IMR-90 (cell line): ENCODE data around the gene PITPNM1. TPM values are rescaled to one million over a fixed set of nuclear protein-coding genes. Genes with fewer than 3 reads are reported as not detected.
A peak's percentile ranks its signal among the peaks of the same experiment; 100 is the strongest.

Source experiments
- ATAC-seq: fragments of 200-7000 bp; cut with Tn5 transposase; 2 replicates; pipeline ENCODE4 v1.9.1; 2020; ENCODE audit warnings: low read depth, mild to moderate bottlenecking, moderate library complexity
- Bru-seq: library from RNA; stranded (reverse); fragments of 400-500 nt; gene quantifications from one replicate; lab custom pipeline; 2021; lab: Mats Ljungman, UMichigan
- BruChase-seq, 2 experiments: library from RNA; stranded (reverse); fragments of 400-500 nt; gene quantifications; one replicate each; lab custom pipeline; 2021; lab: Mats Ljungman, UMichigan
- BruUV-seq: library from RNA; stranded (reverse); fragments of 400-500 nt; replicated peaks from 2 replicates; lab custom pipeline; 2021; lab: Mats Ljungman, UMichigan
- CTCF ChIA-PET: fragments of 300-600 bp; formaldehyde crosslinking; extraction: SDS; loops from one replicate; lab custom pipeline; 2021; ENCODE audit warnings: antibody characterized with exemption; lab: Yijun Ruan, JAX
- POLR2A ChIA-PET: fragments of 300-600 bp; sonication (Branson Sonifier 250); formaldehyde crosslinking; loops from one replicate; lab custom pipeline; 2022; ENCODE audit warnings: antibody characterized with exemption; ENCODE audit not compliant: unreplicated experiment; lab: Charles Lee
- DNase-seq: peaks from one replicate; pipeline ENCODE4 v3.0.0; 2013
- H2AFZ ChIP-seq: replicated peaks from 2 replicates; pipeline ENCODE3; 2013; ENCODE audit warnings: low read length, mild to moderate bottlenecking; ENCODE audit not compliant: poor library complexity
- H2AK5ac ChIP-seq: 2 replicates; pipeline ENCODE4 v1.6.1; 2013; ENCODE audit warnings: low read depth, low read length, inconsistent platforms
- H2AK9ac ChIP-seq: replicated peaks from 2 replicates; pipeline ENCODE3; 2013; ENCODE audit warnings: mild to moderate bottlenecking, low read depth, low read length, moderate library complexity; ENCODE audit not compliant: poor library complexity
- H2BK120ac ChIP-seq: 2 replicates; pipeline ENCODE4 v1.6.1; 2013; ENCODE audit warnings: low read depth, low read length, inconsistent platforms
- H2BK15ac ChIP-seq: 3 replicates; pipeline ENCODE4 v1.6.1; 2013; ENCODE audit warnings: low read depth, low read length, inconsistent platforms
- H2BK20ac ChIP-seq: 2 replicates; pipeline ENCODE4 v1.6.1; 2013; ENCODE audit warnings: low read depth, mild to moderate bottlenecking, inconsistent platforms, low read length, moderate library complexity
- H2BK5ac ChIP-seq: 2 replicates; pipeline ENCODE4 v1.6.1; 2013; ENCODE audit warnings: mild to moderate bottlenecking, low read depth, low read length, inconsistent platforms; ENCODE audit not compliant: poor library complexity, severe bottlenecking
- H3K14ac ChIP-seq: replicated peaks from 2 replicates; pipeline ENCODE4 v1.6.1; 2013; ENCODE audit warnings: low read depth, low read length, inconsistent platforms
- H3K18ac ChIP-seq: 2 replicates; pipeline ENCODE4 v1.6.1; 2013; ENCODE audit warnings: low read depth, low read length, control low read depth
- H3K23ac ChIP-seq: 2 replicates; pipeline ENCODE4 v1.6.1; 2013; ENCODE audit warnings: low read depth, low read length, inconsistent platforms
- H3K27ac ChIP-seq: 2 replicates; pipeline ENCODE4 v1.5.1; 2013; ENCODE audit warnings: mild to moderate bottlenecking, control low read depth, low read length; ENCODE audit not compliant: insufficient read depth
- H3K27me3 ChIP-seq: 2 replicates; pipeline ENCODE4 v1.6.1; 2013; ENCODE audit warnings: low read length; ENCODE audit not compliant: control insufficient read depth, insufficient read depth
- H3K36me3 ChIP-seq: 2 replicates; pipeline ENCODE4 v1.6.1; 2013; ENCODE audit warnings: low read length, mixed read lengths; ENCODE audit not compliant: control insufficient read depth, insufficient read depth
- H3K4ac ChIP-seq: 2 replicates; pipeline ENCODE4 v1.6.1; 2013; ENCODE audit warnings: low read depth, low read length, inconsistent platforms
- H3K4me1 ChIP-seq: 2 replicates; pipeline ENCODE4 v1.6.1; 2013; ENCODE audit warnings: low read length, mixed read lengths; ENCODE audit not compliant: control insufficient read depth, insufficient read depth
- H3K4me2 ChIP-seq: 2 replicates; pipeline ENCODE4 v1.6.1; 2013; ENCODE audit warnings: low read depth, mild to moderate bottlenecking, control low read depth, low read length, moderate library complexity
- H3K4me3 ChIP-seq: 2 replicates; pipeline ENCODE4 v1.5.1; 2013; ENCODE audit warnings: low read depth, mild to moderate bottlenecking, control low read depth, low read length, moderate library complexity; ENCODE audit not compliant: insufficient read depth
- H3K56ac ChIP-seq: 2 replicates; pipeline ENCODE4 v1.6.1; 2013; ENCODE audit warnings: low read length, inconsistent platforms; ENCODE audit not compliant: insufficient read depth; ENCODE audit errors: extremely low read depth
- H3K79me1 ChIP-seq, 2 experiments: 2 replicates each; pipeline ENCODE4 v1.6.1; 2013; ENCODE audit warnings: low read length in 2 of 2, inconsistent platforms in 1 of 2, low read depth in 1 of 2
- H3K9ac ChIP-seq: 2 replicates; pipeline ENCODE4 v1.6.1; 2013; ENCODE audit warnings: low read depth, low read length, control low read depth
- H3K9me1 ChIP-seq: 2 replicates; pipeline ENCODE4 v1.6.1; 2013; ENCODE audit warnings: low read length, inconsistent platforms; ENCODE audit not compliant: insufficient read depth
- H3K9me3 ChIP-seq: 2 replicates; pipeline ENCODE4 v1.6.1; 2013; ENCODE audit warnings: low read length; ENCODE audit not compliant: control insufficient read depth, insufficient read depth
- H4K20me1 ChIP-seq: 2 replicates; pipeline ENCODE4 v1.6.1; 2013; ENCODE audit warnings: low read length, inconsistent platforms; ENCODE audit not compliant: insufficient read depth
- H4K5ac ChIP-seq: 2 replicates; pipeline ENCODE4 v1.6.1; 2013; ENCODE audit warnings: mild to moderate bottlenecking, low read depth, low read length, control low read depth
- H4K8ac ChIP-seq, 2 experiments: 2 replicates each; pipeline ENCODE4 v1.6.1; 2013; ENCODE audit warnings: low read depth in 2 of 2, low read length in 2 of 2, control low read depth in 1 of 2, inconsistent platforms in 1 of 2
- H4K91ac ChIP-seq: 2 replicates; pipeline ENCODE4 v1.6.1; 2013; ENCODE audit warnings: low read depth, low read length, inconsistent platforms; ENCODE audit not compliant: insufficient read depth
- BHLHE40 ChIP-seq: fragments of 150-350 bp; IDR thresholded peaks from 2 replicates; pipeline ENCODE4 v1.6.1; 2016; ENCODE audit warnings: mild to moderate bottlenecking, low read depth, low read length
- CEBPB ChIP-seq: IDR thresholded peaks from 2 replicates; pipeline ENCODE4 v1.6.1; 2012; ENCODE audit warnings: low read depth, low read length, improper control_type of control experiment
- CHD1 ChIP-seq: IDR thresholded peaks from 2 replicates; pipeline ENCODE4 v1.6.1; 2012; ENCODE audit warnings: low read depth, low read length, improper control_type of control experiment
- FOS ChIP-seq: fragments of 150-350 bp; IDR thresholded peaks from 2 replicates; pipeline ENCODE4 v1.6.1; 2016; ENCODE audit warnings: low read depth, low read length
- MAFK ChIP-seq: IDR thresholded peaks from 2 replicates; pipeline ENCODE4 v1.6.1; 2012; ENCODE audit warnings: low read depth, low read length, improper control_type of control experiment
- MAZ ChIP-seq: IDR thresholded peaks from 2 replicates; pipeline ENCODE4 v1.6.1; 2012; ENCODE audit warnings: low read depth, mild to moderate bottlenecking, low read length, improper control_type of control experiment, moderate library complexity, borderline replicate concordance
- MXI1 ChIP-seq: IDR thresholded peaks from 2 replicates; pipeline ENCODE4 v1.6.1; 2012; ENCODE audit warnings: low read depth, mild to moderate bottlenecking, low read length, moderate library complexity, borderline replicate concordance
- NFE2L2 ChIP-seq: fragments of 150-350 bp; IDR thresholded peaks from 2 replicates; pipeline ENCODE4 v1.6.1; 2016; ENCODE audit warnings: low read depth, mild to moderate bottlenecking, low read length
- POLR2A ChIP-seq: IDR thresholded peaks from 2 replicates; pipeline ENCODE4 v1.6.1; 2012; ENCODE audit warnings: mild to moderate bottlenecking, low read depth, low read length
- RCOR1 ChIP-seq: IDR thresholded peaks from 2 replicates; pipeline ENCODE4 v1.6.1; 2012; ENCODE audit warnings: mild to moderate bottlenecking, low read length, improper control_type of control experiment; ENCODE audit not compliant: insufficient replicate concordance
- RFX5 ChIP-seq: IDR thresholded peaks from 2 replicates; pipeline ENCODE4 v1.8.0; 2012; ENCODE audit warnings: low read depth, mild to moderate bottlenecking, low read length, moderate library complexity
- WGBS, 2 experiments: methylation state at CpG; one replicate each; pipeline versions ENCODE4 v1.1.5 to v1.1.7; 2013; ENCODE audit warnings: missing lambda C conversion rate in 2 of 2; ENCODE audit not compliant: insufficient read length in 1 of 2; ENCODE audit errors: extremely low coverage in 2 of 2; 5-methylcytosine and 5-hydroxymethylcytosine counted together
- dilution Hi-C: fragments of 300-500 bp; cut with HindIII; formaldehyde crosslinking; loops from one replicate; pipeline ENCODE4 v1.14.3; 2018; ENCODE audit warnings: low sequenced_read_pairs; ENCODE audit not compliant: unreplicated experiment
- in situ Hi-C: fragments of 300-500 bp; cut with MboI; formaldehyde crosslinking; loops from 3 replicates; pipeline ENCODE4 v1.14.3; 2019; ENCODE audit warnings: low sequenced_read_pairs, inconsistent platforms, mixed read lengths
- intact Hi-C: fragments of 100-400 bp; cut with micrococcal nuclease; formaldehyde crosslinking; loops from 2 replicates; pipeline ENCODE4 v1.10.0; 2022
- long read RNA-seq: library from polyadenylated mRNA; unstranded; transcript quantifications from one replicate; pipeline ENCODE4 v2.0.0, GENCODE V29; 2021; ENCODE audit not compliant: unreplicated experiment
- polyA plus RNA-seq, 3 experiments: library from polyadenylated mRNA; depleted of rRNA; stranded (reverse); fragments of >200 nt; gene quantifications; 2 replicates each; pipeline ENCODE4 v1.2.3, GENCODE V29; 2012; ENCODE audit warnings: low replicate concordance in 1 of 3
- total RNA-seq: library from RNA; depleted of rRNA; stranded (reverse); fragments of >200 nt; gene quantifications from 2 replicates; pipeline ENCODE4 v1.2.3, GENCODE V29; 2012; rRNA removed
- TF ChIP-seq, protein P1 (sequence below): fragments of 150-350 bp; IDR thresholded peaks from 2 replicates; pipeline ENCODE4 v1.6.1; 2016; ENCODE audit warnings: low read depth, mild to moderate bottlenecking, low read length, moderate library complexity, borderline replicate concordance

PITPNM1 gene
- total RNA-seq: 4.7 and 5.0 TPM in 2 replicates
- polyA plus RNA-seq (2012; rRNA removed): 15.4 and 18.3 TPM in 2 replicates
- 8.3 and 16.2 TPM in 2 replicates for polyA plus RNA-seq (2012; cell fraction: cytosol; rRNA removed)
- polyA plus RNA-seq (2012; cell fraction: nucleus; rRNA removed; ENCODE audit: low replicate concordance): 41.1 and 134 TPM in 2 replicates
- percentile 41 among the genes with signal in this experiment for Bru-seq, nascent RNA
- BruChase-seq, experiment 1, labeled RNA remaining after a 6-hour chase: percentile 46 among the genes with signal in this experiment
- percentile 44 among the genes with signal in this experiment for BruChase-seq, experiment 2, labeled RNA remaining after a 2-hour chase
- long read RNA-seq, full-length matches to known transcripts: 1 of 44 reads
- long read RNA-seq, partial matches to known transcripts: 36 of 44 reads
- long read RNA-seq, other reads (novel, unspliced or antisense): 7 of 44 reads

GRCh38 chr11:67504950-67505581 lies at the start of gene PITPNM1:
Gene PITPNM1 (minus strand): TSS chr11:67505363. CDS start chr11:67504180, 1,183 bp downstream.
- in situ Hi-C loops: no loop called here
- peak; percentile 17 for ATAC-seq
- Histone ChIP-seq H4K5ac (peak within 1 kb of the TSS; percentile 46), H3K4me3 (peak within 1 kb of the TSS; percentile 76), H2AK9ac (peak within 1 kb of the TSS; percentile 89), H2BK120ac (peak within 1 kb of the TSS; percentile 37), H3K9ac (peak within 1 kb of the TSS; percentile 63), H3K36me3 (peaks cover 7% of the 10 kb centered on the region), H3K79me1 (peaks cover 4 to 42% of the 10 kb centered on the region in 2 experiments; a peak in 3 of 4 replicates), H4K91ac (peak within 1 kb of the TSS; percentile 36), H3K56ac (peak within 1 kb of the TSS; percentile 65; the same call in 1 of the 2 replicates), H3K14ac (peak within 1 kb of the TSS; percentile 25), H2AK5ac (peak within 1 kb of the TSS; percentile 56), H3K18ac (no peak within 1 kb of the TSS; the same call in 1 of the 2 replicates), H2BK15ac (no peak within 1 kb of the TSS), H3K23ac (peak within 1 kb of the TSS; percentile 89; the same call in 1 of the 2 replicates), H3K27me3 (no peaks in the 10 kb centered on the region), H3K27ac (peak within 1 kb of the TSS; percentile 65), H3K9me1 (peaks cover 4% of the 10 kb centered on the region), H3K9me3 (no peaks in the 10 kb centered on the region), H4K20me1 (no peaks in the 10 kb centered on the region), H2AFZ (peak within 1 kb of the TSS; percentile 90), H3K4ac (peak within 1 kb of the TSS; percentile 83), H2BK20ac (no peak within 1 kb of the TSS; the same call in 1 of the 2 replicates), H3K4me1 (peaks cover 14% of the 10 kb centered on the region), H2BK5ac (peak within 1 kb of the TSS; percentile 74), H3K4me2 (peak within 1 kb of the TSS; percentile 94), H4K8ac (peak within 1 kb of the TSS; percentile 63 to 91; a peak in 3 of 4 replicates)
- TF ChIP-seq CHD1 (no peak), RCOR1 (no peak), MAZ (peak; percentile 72; the same call in 1 of the 2 replicates), RFX5 (no peak), BHLHE40 (no peak), POLR2A (peak; percentile 63), FOS (no peak), NFE2L2 (no peak), MAFK (no peak), MXI1 (no peak), CEBPB (no peak)
- TF ChIP-seq, protein P1, sequence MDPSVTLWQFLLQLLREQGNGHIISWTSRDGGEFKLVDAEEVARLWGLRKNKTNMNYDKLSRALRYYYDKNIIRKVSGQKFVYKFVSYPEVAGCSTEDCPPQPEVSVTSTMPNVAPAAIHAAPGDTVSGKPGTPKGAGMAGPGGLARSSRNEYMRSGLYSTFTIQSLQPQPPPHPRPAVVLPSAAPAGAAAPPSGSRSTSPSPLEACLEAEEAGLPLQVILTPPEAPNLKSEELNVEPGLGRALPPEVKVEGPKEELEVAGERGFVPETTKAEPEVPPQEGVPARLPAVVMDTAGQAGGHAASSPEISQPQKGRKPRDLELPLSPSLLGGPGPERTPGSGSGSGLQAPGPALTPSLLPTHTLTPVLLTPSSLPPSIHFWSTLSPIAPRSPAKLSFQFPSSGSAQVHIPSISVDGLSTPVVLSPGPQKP: no peak
- WGBS, 2 experiments: 1% methylated on average over 25 of the region's 58 CpGs; no CpG with 5 or more reads in 1 of the 2 experiments
- ChIA-PET CTCF (no interaction called here), POLR2A (no interaction called here)
- intact Hi-C loops: no loop called here
- peak; percentile 24 for DNase-seq
- BruUV-seq: no TSS peak
- dilution Hi-C loops: no loop called here
